DOHH2 (cell line): ENCODE data around the gene KRTAP10-9.

ENCODE experiments used
- H3F3A ChIP-seq: fragments of 200-600 bp; sonication (generic), shearing (Covaris generic); 2 replicates; pipeline ENCODE4 v1.6.0; 2016; ENCODE audit warnings: antibody characterized with exemption, mild to moderate bottlenecking; ENCODE audit not compliant: control insufficient read depth, insufficient read depth
- H3K27ac ChIP-seq: fragments of 200-600 bp; sonication (generic); 2 replicates; pipeline ENCODE4 v1.5.1; 2014; ENCODE audit warnings: low read depth, mild to moderate bottlenecking, low read length, moderate library complexity
- H3K27me3 ChIP-seq: fragments of 200-600 bp; sonication (generic); 2 replicates; pipeline ENCODE4 v1.6.1; 2014; ENCODE audit warnings: mild to moderate bottlenecking, low read length, mixed read lengths; ENCODE audit not compliant: control insufficient read depth
- H3K36me3 ChIP-seq: fragments of 200-600 bp; sonication (generic); 2 replicates; pipeline ENCODE4 v1.6.1; 2014; ENCODE audit warnings: mild to moderate bottlenecking, low read length, moderate library complexity, mixed read lengths; ENCODE audit not compliant: control insufficient read depth
- H3K4me1 ChIP-seq: fragments of 200-600 bp; sonication (generic); 2 replicates; pipeline ENCODE4 v1.6.1; 2014; ENCODE audit warnings: mild to moderate bottlenecking, low read length, mixed read lengths; ENCODE audit not compliant: control insufficient read depth
- H3K4me2 ChIP-seq: fragments of 200-600 bp; sonication (generic); 2 replicates; pipeline ENCODE4 v1.6.0; 2014; ENCODE audit warnings: mild to moderate bottlenecking, low read length, moderate library complexity
- H3K4me3 ChIP-seq: fragments of 200-600 bp; sonication (generic); 2 replicates; pipeline ENCODE4 v1.5.1; 2014; ENCODE audit warnings: mild to moderate bottlenecking, low read length, mixed read lengths
- H3K79me2 ChIP-seq: fragments of 200-600 bp; sonication (generic); 2 replicates; pipeline ENCODE4 v1.6.1; 2014; ENCODE audit warnings: mild to moderate bottlenecking, low read length, mixed read lengths; ENCODE audit not compliant: control insufficient read depth
- H3K9me2 ChIP-seq: fragments of 200-600 bp; sonication (generic); replicated peaks from 2 replicates; pipeline ENCODE4 v1.6.1; 2014; ENCODE audit warnings: mild to moderate bottlenecking, low read length, mixed read lengths; ENCODE audit not compliant: control insufficient read depth
- H3K9me3 ChIP-seq: fragments of 200-600 bp; sonication (generic); 2 replicates; pipeline ENCODE4 v1.6.1; 2014; ENCODE audit warnings: antibody characterized with exemption, low read length, mixed read lengths; ENCODE audit not compliant: control insufficient read depth, insufficient read depth
- H4K20me1 ChIP-seq: fragments of 200-600 bp; sonication (generic); 2 replicates; pipeline ENCODE4 v1.6.0; 2014; ENCODE audit warnings: low read depth, mild to moderate bottlenecking, antibody characterized with exemption, low read length, moderate library complexity; ENCODE audit not compliant: control insufficient read depth, insufficient read depth
- CTCF ChIP-seq: fragments of 200-600 bp; sonication (generic); IDR thresholded peaks from one replicate; pipeline ENCODE4 v1.5.1; 2014; ENCODE audit warnings: antibody characterized with exemption, mild to moderate bottlenecking, low read depth, low read length; ENCODE audit not compliant: poor library complexity, severe bottlenecking
- EZH2phosphoT487 ChIP-seq: fragments of 200-600 bp; sonication (generic); IDR thresholded peaks from 2 replicates; pipeline ENCODE4 v1.6.1; 2017; ENCODE audit warnings: borderline replicate concordance, mild to moderate bottlenecking, antibody characterized with exemption, low read length, moderate library complexity, mixed read lengths

KRTAP10-9 gene

DNA sequence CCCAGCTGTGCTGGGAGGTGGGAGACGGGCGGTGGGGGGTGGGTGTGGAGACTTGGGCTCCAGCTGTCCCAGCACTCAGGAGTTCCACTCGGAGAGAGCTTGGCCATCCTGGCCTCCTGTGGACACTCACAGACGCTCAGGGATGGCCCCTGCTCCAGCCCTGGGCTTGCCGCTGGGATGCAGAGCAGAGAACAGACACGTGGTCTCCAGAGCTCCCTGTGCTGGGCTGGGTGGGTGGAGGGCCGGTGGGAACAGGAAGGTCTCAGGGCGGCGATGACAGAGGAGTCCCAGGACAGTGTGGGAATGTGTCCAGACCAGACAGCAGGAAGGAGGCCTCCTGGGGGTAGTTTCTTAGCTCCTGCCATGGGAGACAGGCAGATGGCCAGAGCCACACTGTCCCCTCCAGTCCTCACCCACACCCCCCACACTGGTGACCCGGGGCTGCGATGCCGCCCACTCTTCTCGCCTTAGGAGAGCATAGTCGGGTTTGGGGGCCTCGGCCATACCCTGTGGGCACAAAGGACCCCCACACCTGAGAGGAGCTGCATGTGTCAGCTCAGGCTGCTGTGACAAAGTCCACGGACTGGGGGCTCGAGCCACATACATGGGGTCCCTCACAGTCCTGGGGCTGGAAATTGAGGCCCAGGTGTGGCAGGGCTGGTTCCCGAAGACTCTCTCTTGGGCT is 2.0 kb downstream of the KRTAP10-9 start:
- peaks cover 12% of the 10 kb centered on the region for H3K4me1 ChIP-seq
- no peaks in the 10 kb centered on the region for H4K20me1 ChIP-seq
- no peak overlapping the region for H3K27ac ChIP-seq
- no peaks in the 10 kb centered on the region for H3K79me2 ChIP-seq
- peaks cover 49% of the 10 kb centered on the region for H3K9me3 ChIP-seq
- no peak for TF ChIP-seq EZH2phosphoT487
- no peak for TF ChIP-seq CTCF
- no peaks in the 10 kb centered on the region for H3K36me3 ChIP-seq
- no peaks in the 10 kb centered on the region for H3F3A ChIP-seq
- no peaks in the 10 kb centered on the region for H3K9me2 ChIP-seq
- no peaks in the 10 kb centered on the region for H3K27me3 ChIP-seq
- H3K4me2 ChIP-seq, result no peak overlapping the region
- no peak overlapping the region for H3K4me3 ChIP-seq

- Histone ChIP-seq H3F3A (no peaks in the 10 kb centered on the region), H3K9me2 (no peaks in the 10 kb centered on the region), H3K36me3 (no peaks in the 10 kb centered on the region), H3K4me2 (peak overlapping the region; percentile 34), H3K4me1 (peaks cover 12% of the 10 kb centered on the region), H3K4me3 (peak overlapping the region; percentile 20; the same call in 1 of the 2 replicates), H3K9me3 (peaks cover 41% of the 10 kb centered on the region), H3K27me3 (no peaks in the 10 kb centered on the region), H3K27ac (no peak overlapping the region), H4K20me1 (no peaks in the 10 kb centered on the region), H3K79me2 (no peaks in the 10 kb centered on the region)
- no peak for TF ChIP-seq CTCF
- no peak for TF ChIP-seq EZH2phosphoT487
These were observed 3.5 kb downstream of the KRTAP10-9 start for GRCh38 chr21:44630440-44630839.

DNA sequence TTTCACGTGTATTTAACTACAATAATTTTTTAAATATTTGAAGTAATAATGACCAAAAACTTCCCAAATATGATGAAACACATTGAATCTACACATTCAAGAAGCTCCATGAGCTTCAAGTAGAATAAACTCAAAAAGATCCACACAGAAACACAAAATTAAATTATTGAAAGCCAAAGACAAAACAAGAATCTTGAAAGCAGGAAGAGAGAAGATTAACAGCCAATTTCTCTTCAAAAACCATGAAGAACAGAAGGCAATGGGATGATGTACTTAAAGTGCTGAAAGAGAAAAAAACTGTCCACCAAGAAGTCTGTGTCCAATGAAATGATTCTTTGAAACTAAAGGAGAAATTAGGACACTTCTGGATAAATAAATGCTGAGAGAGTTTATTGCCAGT is 5.2 kb downstream of the KRTAP10-9 start:
- H3K4me1 ChIP-seq, result peaks cover 12% of the 10 kb centered on the region
- no peaks in the 10 kb centered on the region for H4K20me1 ChIP-seq
- no peaks in the 10 kb centered on the region for H3K36me3 ChIP-seq
- no peaks in the 10 kb centered on the region for H3K27me3 ChIP-seq
- H3K4me3 ChIP-seq, result no peak overlapping the region
- no peaks in the 10 kb centered on the region for H3K9me2 ChIP-seq
- no peak for TF ChIP-seq CTCF
- no peak for TF ChIP-seq EZH2phosphoT487
- no peaks in the 10 kb centered on the region for H3K79me2 ChIP-seq
- no peaks in the 10 kb centered on the region for H3F3A ChIP-seq
- peaks cover 34% of the 10 kb centered on the region for H3K9me3 ChIP-seq
- H3K4me2 ChIP-seq, result no peak overlapping the region
- H3K27ac ChIP-seq, result no peak overlapping the region
